Measurements from ENCODE around the gene NDC1.

Gene NDC1

GRCh38 chr1:53738205-53739108 lies 99.6 kb downstream of the NDC1 start:
- DNase-seq (ENCODE audit: low read depth, low spot score), result no peak
- ChIA-PET CTCF (interaction anchor here (0.7 to 0.9 kb wide), 2 partner anchors 26 to 248 kb away, joined by 3 read pairs; no protein-coding TSS in a partner anchor), POLR2A (no interaction called here)
- TF ChIP-seq, protein P1, sequence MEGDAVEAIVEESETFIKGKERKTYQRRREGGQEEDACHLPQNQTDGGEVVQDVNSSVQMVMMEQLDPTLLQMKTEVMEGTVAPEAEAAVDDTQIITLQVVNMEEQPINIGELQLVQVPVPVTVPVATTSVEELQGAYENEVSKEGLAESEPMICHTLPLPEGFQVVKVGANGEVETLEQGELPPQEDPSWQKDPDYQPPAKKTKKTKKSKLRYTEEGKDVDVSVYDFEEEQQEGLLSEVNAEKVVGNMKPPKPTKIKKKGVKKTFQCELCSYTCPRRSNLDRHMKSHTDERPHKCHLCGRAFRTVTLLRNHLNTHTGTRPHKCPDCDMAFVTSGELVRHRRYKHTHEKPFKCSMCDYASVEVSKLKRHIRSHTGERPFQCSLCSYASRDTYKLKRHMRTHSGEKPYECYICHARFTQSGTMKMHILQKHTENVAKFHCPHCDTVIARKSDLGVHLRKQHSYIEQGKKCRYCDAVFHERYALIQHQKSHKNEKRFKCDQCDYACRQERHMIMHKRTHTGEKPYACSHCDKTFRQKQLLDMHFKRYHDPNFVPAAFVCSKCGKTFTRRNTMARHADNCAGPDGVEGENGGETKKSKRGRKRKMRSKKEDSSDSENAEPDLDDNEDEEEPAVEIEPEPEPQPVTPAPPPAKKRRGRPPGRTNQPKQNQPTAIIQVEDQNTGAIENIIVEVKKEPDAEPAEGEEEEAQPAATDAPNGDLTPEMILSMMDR (IDR thresholded peaks at IDR 0.05; ENCODE audit: insufficient read depth, low read length, missing control alignments), result no peak
- peak overlapping the region; percentile 82 for H3K4me3 ChIP-seq (ENCODE audit: low read depth, low read length)

- DNase-seq (ENCODE audit: low read depth, low spot score), result no peak
- POLR2A ChIA-PET, result no interaction called here
- CTCF ChIA-PET, result interaction anchor here (0.8 to 3.7 kb wide), 3 partner anchors 14 to 22 kb away, joined by 3 to 21 read pairs (median 5); no protein-coding TSS in a partner anchor
- peak overlapping the region; percentile 82 for H3K4me3 ChIP-seq (ENCODE audit: low read depth, low read length)
- TF ChIP-seq, protein P1 (IDR thresholded peaks at IDR 0.05; ENCODE audit: insufficient read depth, low read length, missing control alignments), result no peak
Observed at GRCh38 chr1:53737648-53738204, 100.4 kb downstream of the NDC1 start.

- CTCF ChIA-PET, result interaction anchor here (0.9 to 3.7 kb wide), 8 partner anchors 9 to 250 kb away, joined by 3 to 21 read pairs (median 5); no protein-coding TSS in a partner anchor
- POLR2A ChIA-PET, result interaction anchor here (0.7 kb wide), 1 partner anchor 312 kb away, joined by 3 read pairs; no protein-coding TSS in a partner anchor
- DNase-seq (ENCODE audit: low read depth, low spot score), result no peak
- H3K4me3 ChIP-seq (ENCODE audit: low read depth, low read length), result peak overlapping the region; percentile 82
- TF ChIP-seq, protein P1 (IDR thresholded peaks at IDR 0.05; ENCODE audit: insufficient read depth, low read length, missing control alignments), result no peak
Observed at GRCh38 chr1:53736290-53736689, 101.8 kb downstream of the NDC1 start.

GRCh38 chr1:53735681-53736080 lies 102.4 kb downstream of the NDC1 start:
- ChIA-PET POLR2A (interaction anchor here (0.7 kb wide), 1 partner anchor 312 kb away, joined by 3 read pairs; no protein-coding TSS in a partner anchor), CTCF (interaction anchor here (0.9 to 3.7 kb wide), 8 partner anchors 10 to 250 kb away, joined by 3 to 21 read pairs (median 5); no protein-coding TSS in a partner anchor)
- H3K4me3 ChIP-seq (ENCODE audit: low read depth, low read length), result peak overlapping the region; percentile 82
- no peak for DNase-seq (ENCODE audit: low read depth, low spot score)
- TF ChIP-seq, protein P1 (IDR thresholded peaks at IDR 0.05; ENCODE audit: insufficient read depth, low read length, missing control alignments), result no peak

- ChIA-PET CTCF (interaction anchor here (0.9 to 3.7 kb wide), 9 partner anchors 10 to 250 kb away, joined by 3 to 21 read pairs (median 5); no protein-coding TSS in a partner anchor), POLR2A (no interaction called here)
- TF ChIP-seq, protein P1 (IDR thresholded peaks at IDR 0.05; ENCODE audit: insufficient read depth, low read length, missing control alignments), result no peak
- no peak for DNase-seq (ENCODE audit: low read depth, low spot score)
- peak overlapping the region; percentile 43 for H3K4me3 ChIP-seq (ENCODE audit: low read depth, low read length)
Observed at GRCh38 chr1:53735261-53735660, 102.8 kb downstream of the NDC1 start.

Data from AG04449 (cell line).